K562 (cell line): ENCODE measurements around the gene NUTM1. TPM values are rescaled to one million over a fixed set of nuclear protein-coding genes. Genes with fewer than 3 reads are reported as not detected.

Source experiments
- ARID2 ChIP-seq: fragments of 450-650 bp; IDR thresholded peaks from 2 replicates; pipeline ENCODE4 v1.6.1; 2017; ENCODE audit warnings: antibody characterized with exemption, mild to moderate bottlenecking
- HDAC8 ChIP-seq: fragments of 450-650 bp; IDR thresholded peaks from 2 replicates; pipeline ENCODE4 v1.6.1; 2016; ENCODE audit warnings: mild to moderate bottlenecking, missing genetic modification characterization, moderate library complexity, missing compliant biosample characterization
- MCM2 ChIP-seq: fragments of 450-650 bp; IDR thresholded peaks from 2 replicates; pipeline ENCODE4 v1.6.1; 2017; ENCODE audit warnings: low read depth, mild to moderate bottlenecking
- ZKSCAN3 ChIP-seq: fragments of 250-450 bp; sonication (Bioruptor Pico); IDR thresholded peaks from 2 replicates; pipeline ENCODE4 v1.4.0; 2020
- ZNF134 ChIP-seq: fragments of 250-450 bp; sonication (Bioruptor Pico); conservative IDR thresholded peaks from 2 replicates; pipeline ENCODE4 v1.4.0; 2020
- ZNF263 ChIP-seq: sonication (generic); formaldehyde crosslinking; IDR thresholded peaks from 2 replicates; pipeline ENCODE4 v1.8.0; 2022; ENCODE audit warnings: mild to moderate bottlenecking, missing genetic modification reagents, borderline replicate concordance
- ZNF586 ChIP-seq: fragments of 450-650 bp; formaldehyde crosslinking; conservative IDR thresholded peaks from 2 replicates; pipeline ENCODE4 v1.4.0; 2020; ENCODE audit warnings: mild to moderate bottlenecking, moderate library complexity
- ZNF592 ChIP-seq: fragments of 450-650 bp; IDR thresholded peaks from 2 replicates; pipeline ENCODE4 v1.6.1; 2017; ENCODE audit warnings: antibody characterized with exemption, mild to moderate bottlenecking
- ZNF740 ChIP-seq, 3 experiments: fragments of 200-800 bp in 1 of 3; sonication (Bioruptor generic) in 1 of 3; sonication (generic) in 1 of 3; formaldehyde crosslinking in 1 of 3; IDR thresholded peaks; 2 replicates each; pipeline versions ENCODE4 v1.6.1 to v1.8.0; 2016 to 2022; ENCODE audit warnings: mild to moderate bottlenecking in 2 of 3, missing compliant biosample characterization in 2 of 3, missing genetic modification characterization in 2 of 3, missing genetic modification reagents in 1 of 3
- polyA plus RNA-seq, 8 experiments: library from polyadenylated mRNA; depleted of rRNA in 4 of 8; stranded (reverse) in 5 of 8; unstranded in 3 of 8; fragments of >200 nt; fragmentation: Nextera tagmentation in 2 of 8; fragmentation: Illumina TruSeq in 1 of 8; extraction: Ambion mirVana in 2 of 8; extraction: Trizol in 1 of 8; gene quantifications; 2 replicates each; pipeline versions ENCODE4 v1.2.1 to v1.2.3, GENCODE V29; 2011 to 2014; ENCODE audit warnings: inconsistent platforms in 1 of 8, missing spikeins in 1 of 8
- total RNA-seq, 7 experiments: library from RNA; depleted of rRNA in 6 of 7; stranded (reverse); fragments of >200 nt in 6 of 7; fragmentation: Illumina TruSeq in 2 of 7; extraction: Trizol in 2 of 7; gene quantifications; 2 replicates each; pipeline versions ENCODE4 v1.2.1 to v1.2.3, GENCODE V29; 2011 to 2021; ENCODE audit warnings: low replicate concordance in 1 of 7

Gene NUTM1
- total and polyA plus RNA-seq, 9 of the 15 experiments (the other 6 are each of a cell fraction or from before 2014, with no cell fraction given): 0.01 to 0.05 (median 0.04) TPM; not detected in 4

- TF ChIP-seq ZNF592 (peak; percentile 92), ARID2 (no peak), ZNF740 (CRISPR knock-in tag; IDR thresholded peaks at IDR 0.05) (no peak), ZNF740 (tag; IDR thresholded peaks at IDR 0.05) (peak in 1 of 2 experiments; percentile 83; a peak in 2 of 4 replicates), ZNF263 (CRISPR knock-in tag) (no peak), MCM2 (no peak), ZKSCAN3 (CRISPR knock-in tag) (no peak), ZNF134 (CRISPR knock-in tag) (no peak), ZNF586 (no peak), HDAC8 (tag) (no peak)
Observed at GRCh38 chr15:34336231-34336990, 6.7 kb upstream of the NUTM1 start (continued).
